K562 (cell line): Measurements from ENCODE around the gene CCNL2. TPM values are rescaled to one million over a fixed set of nuclear protein-coding genes. Genes with fewer than 3 reads are reported as not detected.

Source experiments
- ATAC-seq: fragments of 200-7000 bp; cut with Tn5 transposase; 3 replicates; pipeline ENCODE4 v1.9.1; 2020; ENCODE audit warnings: moderate library complexity
- BruUV-seq: library from RNA; stranded (reverse); fragments of 400-500 nt; replicated peaks from 2 replicates; lab custom pipeline; 2021; lab: Mats Ljungman, UMichigan
- CTCF ChIA-PET: fragments of 300-600 bp; formaldehyde crosslinking; extraction: SDS; loops from one replicate; lab custom pipeline; 2021; ENCODE audit warnings: low intra/inter-chr PET ratio; lab: Yijun Ruan, JAX
- POLR2A ChIA-PET: fragments of 300-600, 350-650 bp; sonication (Branson Sonifier 250); formaldehyde crosslinking; extraction: SDS; loops from one replicate; lab custom pipeline; 2021; ENCODE audit warnings: antibody characterized with exemption, inconsistent platforms; lab: Yijun Ruan, JAX
- DNase-seq, 4 experiments: peaks; one replicate each; pipeline versions ENCODE4 v3.0.0 to v3.0.0-alpha.2; 2011 to 2018; ENCODE audit warnings: low spot score in 3 of 4, mixed read lengths in 3 of 4; ENCODE audit errors: extremely low read depth in 1 of 4
- FAIRE-seq: peaks from 2 replicates; lab custom pipeline; 2011; peaks lifted over from hg19 to GRCh38; lab: Jason Lieb, UNC
- H2AFZ ChIP-seq: 2 replicates; pipeline ENCODE4 v1.6.0; 2011; ENCODE audit warnings: low read depth, low read length, control low read depth, inconsistent platforms
- H3K27ac ChIP-seq: fragments of 200-600 bp; 3 replicates; pipeline ENCODE4 v1.8.0; 2011; ENCODE audit warnings: low read depth, mild to moderate bottlenecking, control low read depth, inconsistent platforms, low read length, moderate library complexity, mixed read lengths; ENCODE audit errors: extremely low read depth
- H3K27me3 ChIP-seq, 2 experiments: fragments of 300-600 bp in 1 of 2; 2 replicates in 1 of 2; 3 replicates in 1 of 2; pipeline versions ENCODE4 v1.6.0 to v1.8.0; 2011; ENCODE audit warnings: inconsistent platforms in 2 of 2, low read length in 2 of 2, mild to moderate bottlenecking in 1 of 2, mixed read lengths in 1 of 2, moderate library complexity in 1 of 2; ENCODE audit not compliant: control insufficient read depth in 2 of 2, insufficient read depth in 2 of 2
- H3K36me3 ChIP-seq: fragments of 300-600 bp; 3 replicates; pipeline ENCODE4 v1.8.0; 2011; ENCODE audit warnings: mild to moderate bottlenecking, low read length, inconsistent platforms; ENCODE audit not compliant: control insufficient read depth, insufficient read depth
- H3K4me1 ChIP-seq, 2 experiments: fragments of 200-600 bp in 1 of 2; replicated peaks in 1 of 2; 2 replicates in 1 of 2; 3 replicates in 1 of 2; pipeline versions ENCODE4 v1.5.1 to v1.8.0; 2011; ENCODE audit warnings: inconsistent platforms in 2 of 2, low read length in 2 of 2, mild to moderate bottlenecking in 1 of 2, mixed read lengths in 1 of 2, moderate library complexity in 1 of 2; ENCODE audit not compliant: control insufficient read depth in 2 of 2, insufficient read depth in 2 of 2
- H3K4me2 ChIP-seq: 2 replicates; pipeline ENCODE4 v1.6.1; 2011; ENCODE audit warnings: low read length, control low read depth, inconsistent platforms, mixed read lengths; ENCODE audit not compliant: insufficient read depth
- H3K4me3 ChIP-seq: fragments of 200-600 bp; sonication (generic), shearing (Covaris generic); 2 replicates; pipeline ENCODE4 v1.5.1; 2016; ENCODE audit warnings: control low read depth, inconsistent platforms
- H3K79me2 ChIP-seq: fragments of 200-600 bp; 3 replicates; pipeline ENCODE4 v1.8.0; 2011; ENCODE audit warnings: low read length, inconsistent platforms; ENCODE audit not compliant: control insufficient read depth, insufficient read depth
- H3K9ac ChIP-seq, 2 experiments: 2 replicates each; pipeline versions ENCODE4 v1.6.0 to v1.6.1; 2011; ENCODE audit warnings: low read depth in 2 of 2, low read length in 2 of 2, control low read depth in 1 of 2, inconsistent platforms in 1 of 2, mild to moderate bottlenecking in 1 of 2, mixed read lengths in 1 of 2; ENCODE audit not compliant: insufficient read depth in 1 of 2
- H3K9me1 ChIP-seq: one replicate; pipeline ENCODE4 v1.6.0; 2011; ENCODE audit warnings: inconsistent platforms, mild to moderate bottlenecking, low read length, moderate library complexity; ENCODE audit not compliant: control insufficient read depth, insufficient read depth
- H3K9me3 ChIP-seq: replicated peaks from 2 replicates; pipeline ENCODE4 v1.5.1; 2011; ENCODE audit warnings: low read depth, low read length, inconsistent platforms; ENCODE audit not compliant: control insufficient read depth, insufficient read depth
- H4K20me1 ChIP-seq: replicated peaks from 2 replicates; pipeline ENCODE4 v1.6.1; 2011; ENCODE audit warnings: low read length, inconsistent platforms, mixed read lengths; ENCODE audit not compliant: control insufficient read depth, insufficient read depth
- ARID2 ChIP-seq: fragments of 450-650 bp; IDR thresholded peaks from 2 replicates; pipeline ENCODE4 v1.6.1; 2017; ENCODE audit warnings: antibody characterized with exemption, mild to moderate bottlenecking
- HDGF ChIP-seq: fragments of 450-650 bp; IDR thresholded peaks from 2 replicates; pipeline ENCODE4 v1.6.1; 2016
- ILF3 ChIP-seq: fragments of 450-650 bp; IDR thresholded peaks from 2 replicates; pipeline ENCODE4 v1.6.1; 2018; ENCODE audit warnings: antibody characterized with exemption, mild to moderate bottlenecking, moderate library complexity, borderline replicate concordance
- POLR3A ChIP-seq: IDR thresholded peaks from 2 replicates; pipeline ENCODE4 v1.6.1; 2011; ENCODE audit warnings: borderline replicate concordance, mild to moderate bottlenecking, moderate library complexity; ENCODE audit not compliant: insufficient read length, insufficient read depth; ENCODE audit errors: extremely low read depth
- THRAP3 ChIP-seq: fragments of 450-650 bp; IDR thresholded peaks from 2 replicates; pipeline ENCODE4 v1.6.1; 2016; ENCODE audit warnings: mild to moderate bottlenecking, inconsistent platforms, borderline replicate concordance
- ZNF436 ChIP-seq: fragments of 250-450, 450-650 bp; sonication (Bioruptor Pico); formaldehyde crosslinking; IDR thresholded peaks from 2 replicates; pipeline ENCODE4 v1.7.0; 2020; ENCODE audit warnings: mild to moderate bottlenecking
- ZNF445 ChIP-seq: fragments of 250-450 bp; sonication (Bioruptor Pico); IDR thresholded peaks from 2 replicates; pipeline ENCODE4 v1.4.0; 2020; ENCODE audit warnings: low read depth, mild to moderate bottlenecking, moderate library complexity
- WGBS: fragments of 100-300 bp; shearing (Covaris generic); methylation state at CpG from one replicate; pipeline ENCODE4 v1.1.6; 2016; ENCODE audit warnings: low coverage, mixed read lengths; ENCODE audit not compliant: insufficient coverage; ENCODE audit errors: missing lambda C conversion rate; 5-methylcytosine and 5-hydroxymethylcytosine counted together
- in situ Hi-C: fragments of 300-500 bp; cut with MboI; formaldehyde crosslinking; loops from 4 replicates; pipeline ENCODE4 v1.15.0; 2018; ENCODE audit warnings: inconsistent platforms, mixed read lengths
- intact Hi-C: fragments of 100-400 bp; cut with micrococcal nuclease; formaldehyde crosslinking; loops from 2 replicates; pipeline ENCODE4 v1.14.2; 2022
- polyA plus RNA-seq, 8 experiments: library from polyadenylated mRNA; depleted of rRNA in 4 of 8; stranded (reverse) in 5 of 8; unstranded in 3 of 8; fragments of >200 nt; fragmentation: Nextera tagmentation in 2 of 8; fragmentation: Illumina TruSeq in 1 of 8; extraction: Ambion mirVana in 2 of 8; extraction: Trizol in 1 of 8; gene quantifications; 2 replicates each; pipeline versions ENCODE4 v1.2.1 to v1.2.3, GENCODE V29; 2011 to 2014; ENCODE audit warnings: inconsistent platforms in 1 of 8, missing spikeins in 1 of 8
- total RNA-seq, 7 experiments: library from RNA; depleted of rRNA in 6 of 7; stranded (reverse); fragments of >200 nt in 6 of 7; fragmentation: Illumina TruSeq in 2 of 7; extraction: Trizol in 2 of 7; gene quantifications; 2 replicates each; pipeline versions ENCODE4 v1.2.1 to v1.2.3, GENCODE V29; 2011 to 2021; ENCODE audit warnings: low replicate concordance in 1 of 7
- TF ChIP-seq, protein P1 (sequence below): fragments of 450-650 bp; IDR thresholded peaks from 2 replicates; pipeline ENCODE4 v1.7.0; 2016; ENCODE audit warnings: borderline replicate concordance
- TF ChIP-seq, protein P2 (sequence below), 2 experiments: IDR thresholded peaks in 1 of 2; conservative IDR thresholded peaks in 1 of 2; 2 replicates each; pipeline ENCODE4 v1.6.1; 2016; ENCODE audit warnings: low read depth in 2 of 2, mild to moderate bottlenecking in 1 of 2, missing compliant biosample characterization in 1 of 2, missing genetic modification characterization in 1 of 2, moderate library complexity in 1 of 2

Gene CCNL2
- total and polyA plus RNA-seq, 9 of the 15 experiments (the other 6 are each of a cell fraction or from before 2014, with no cell fraction given): 2.8 to 287 (median 94.5) TPM

- TF ChIP-seq, protein P1, sequence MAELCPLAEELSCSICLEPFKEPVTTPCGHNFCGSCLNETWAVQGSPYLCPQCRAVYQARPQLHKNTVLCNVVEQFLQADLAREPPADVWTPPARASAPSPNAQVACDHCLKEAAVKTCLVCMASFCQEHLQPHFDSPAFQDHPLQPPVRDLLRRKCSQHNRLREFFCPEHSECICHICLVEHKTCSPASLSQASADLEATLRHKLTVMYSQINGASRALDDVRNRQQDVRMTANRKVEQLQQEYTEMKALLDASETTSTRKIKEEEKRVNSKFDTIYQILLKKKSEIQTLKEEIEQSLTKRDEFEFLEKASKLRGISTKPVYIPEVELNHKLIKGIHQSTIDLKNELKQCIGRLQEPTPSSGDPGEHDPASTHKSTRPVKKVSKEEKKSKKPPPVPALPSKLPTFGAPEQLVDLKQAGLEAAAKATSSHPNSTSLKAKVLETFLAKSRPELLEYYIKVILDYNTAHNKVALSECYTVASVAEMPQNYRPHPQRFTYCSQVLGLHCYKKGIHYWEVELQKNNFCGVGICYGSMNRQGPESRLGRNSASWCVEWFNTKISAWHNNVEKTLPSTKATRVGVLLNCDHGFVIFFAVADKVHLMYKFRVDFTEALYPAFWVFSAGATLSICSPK: no peak
- TF ChIP-seq, all 486 proteins: peak for 13
These were observed 33.0 kb downstream of the CCNL2 start (continued) for GRCh38 chr1:1365875-1366698.

DNA sequence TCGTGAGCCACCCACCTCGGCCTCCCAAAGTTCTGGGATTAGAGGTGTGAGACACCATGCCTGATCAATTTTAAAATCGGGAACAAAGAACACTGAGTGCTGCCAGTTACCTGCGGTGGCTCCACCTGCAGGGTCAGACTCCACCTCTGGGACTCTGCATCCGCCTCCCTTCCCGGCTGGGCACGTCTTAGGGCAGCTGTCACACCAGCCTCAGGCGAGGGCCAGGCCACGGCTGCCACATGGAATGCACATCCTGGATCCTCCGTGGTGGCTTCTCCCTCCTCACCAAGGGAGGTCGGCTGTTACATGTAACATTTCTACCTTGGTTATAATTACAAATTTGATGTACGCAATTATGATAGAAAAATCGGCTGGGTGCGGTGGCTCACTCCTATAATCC is 34.9 kb downstream of the CCNL2 start:
- ATAC-seq: no peak

More for the DNA sequence above, 34.9 kb downstream of the CCNL2 start:
- peaks cover 12% of the 10 kb centered on the region for H3K9me3 ChIP-seq
- no peak overlapping the region for H3K4me2 ChIP-seq
- no peak overlapping the region for H3K27ac ChIP-seq
- TF ChIP-seq THRAP3 (no peak), ILF3 (no peak), HDGF (no peak), ARID2 (no peak), ZNF445 (CRISPR knock-in tag) (no peak), POLR3A (no peak), ZNF436 (no peak)
- TF ChIP-seq, protein P2, sequence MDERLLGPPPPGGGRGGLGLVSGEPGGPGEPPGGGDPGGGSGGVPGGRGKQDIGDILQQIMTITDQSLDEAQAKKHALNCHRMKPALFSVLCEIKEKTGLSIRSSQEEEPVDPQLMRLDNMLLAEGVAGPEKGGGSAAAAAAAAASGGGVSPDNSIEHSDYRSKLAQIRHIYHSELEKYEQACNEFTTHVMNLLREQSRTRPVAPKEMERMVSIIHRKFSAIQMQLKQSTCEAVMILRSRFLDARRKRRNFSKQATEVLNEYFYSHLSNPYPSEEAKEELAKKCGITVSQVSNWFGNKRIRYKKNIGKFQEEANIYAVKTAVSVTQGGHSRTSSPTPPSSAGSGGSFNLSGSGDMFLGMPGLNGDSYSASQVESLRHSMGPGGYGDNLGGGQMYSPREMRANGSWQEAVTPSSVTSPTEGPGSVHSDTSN (CRISPR knock-in tag; IDR thresholded peaks at IDR 0.05; ENCODE audit: low read depth): no peak
- TF ChIP-seq, protein P2 (tag; conservative IDR thresholded peaks at IDR 0.05; ENCODE audit: low read depth): no peak
- H2AFZ ChIP-seq: no peak overlapping the region
- in situ Hi-C loops: loop anchor here (10.0 kb wide), 1 partner anchor 551 kb away; the partner anchor contains the start of genes CALML6 and TMEM52
- ChIA-PET CTCF (no interaction called here), POLR2A (no interaction called here)
- no peak for DNase-seq
- no peaks in the 10 kb centered on the region for H3K79me2 ChIP-seq
- no peak overlapping the region for H3K4me3 ChIP-seq
- H3K36me3 ChIP-seq: no peaks in the 10 kb centered on the region
- no peaks in the 10 kb centered on the region; a peak in 1 of 5 replicates for H3K27me3 ChIP-seq
- H3K9ac ChIP-seq: no peak overlapping the region
- intact Hi-C loops: no loop called here
- BruUV-seq: no TSS peak
- no peak for FAIRE-seq
- 47% methylated on average over 14 of the region's 14 CpGs for WGBS
- no peaks in the 10 kb centered on the region for H3K9me1 ChIP-seq
- peaks cover 1 to 28% of the 10 kb centered on the region in 2 experiments; a peak in 4 of 5 replicates for H3K4me1 ChIP-seq
- no peaks in the 10 kb centered on the region for H4K20me1 ChIP-seq
